ENCODE measurements around the gene ITPKB.
"Not testable (repeated sequence)": the region's sequence is repeated elsewhere in the genome, so short reads cannot be mapped to it uniquely, and the experiment has no call there.

Gene ITPKB

DNA sequence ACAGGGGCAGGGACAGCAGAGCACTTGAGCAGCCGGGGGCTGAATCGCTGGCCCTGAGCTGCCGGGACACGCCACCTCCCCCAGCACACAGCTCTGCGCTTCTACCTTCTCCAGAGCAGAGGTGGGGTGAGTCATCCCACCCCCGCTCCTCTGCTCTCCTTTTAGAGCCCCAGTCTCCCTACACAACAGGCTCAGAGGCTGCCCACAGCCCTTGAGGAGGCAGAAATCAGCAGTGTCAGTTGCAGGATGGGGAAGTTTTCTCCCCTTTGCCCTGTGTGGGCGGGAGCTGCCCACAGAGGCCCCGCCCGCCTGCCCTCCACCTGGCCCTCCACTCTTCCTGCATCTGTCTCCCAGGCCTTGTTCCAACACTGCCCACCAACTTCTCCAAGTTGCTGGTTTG, 95.9 kb downstream of the ITPKB start:
- DNase-seq (ENCODE audit: extremely low read depth in 1 of 2, low read depth in 1 of 2) = peak; percentile 42 to 44

DNA sequence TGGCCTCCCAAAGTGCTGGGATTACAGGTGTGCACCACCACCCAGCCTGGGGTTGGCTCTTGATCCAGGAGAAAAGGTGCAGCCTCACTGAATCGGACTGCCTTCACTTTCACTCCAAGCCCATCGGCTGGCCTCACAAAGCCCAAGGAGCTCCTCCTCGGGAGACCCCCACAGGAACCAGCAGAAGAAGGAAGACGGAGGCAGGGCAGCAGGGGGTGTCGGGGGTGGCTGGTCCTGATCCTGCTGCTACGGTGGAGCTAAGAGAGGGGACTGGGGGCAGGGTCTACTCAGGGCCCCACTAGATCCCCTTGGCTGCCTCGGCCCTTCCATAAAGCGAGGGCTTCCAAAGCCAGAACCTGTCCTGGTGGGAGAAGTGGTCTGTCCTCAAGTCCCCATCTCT, 96.7 kb downstream of the ITPKB start:
- DNase-seq (ENCODE audit: extremely low read depth in 1 of 2, low read depth in 1 of 2) = no peak

- DNase-seq (ENCODE audit: extremely low read depth in 1 of 2, low read depth in 1 of 2) = no peak
Measured at GRCh38 chr1:226641671-226642231, 97.3 kb downstream of the ITPKB start.

DNA sequence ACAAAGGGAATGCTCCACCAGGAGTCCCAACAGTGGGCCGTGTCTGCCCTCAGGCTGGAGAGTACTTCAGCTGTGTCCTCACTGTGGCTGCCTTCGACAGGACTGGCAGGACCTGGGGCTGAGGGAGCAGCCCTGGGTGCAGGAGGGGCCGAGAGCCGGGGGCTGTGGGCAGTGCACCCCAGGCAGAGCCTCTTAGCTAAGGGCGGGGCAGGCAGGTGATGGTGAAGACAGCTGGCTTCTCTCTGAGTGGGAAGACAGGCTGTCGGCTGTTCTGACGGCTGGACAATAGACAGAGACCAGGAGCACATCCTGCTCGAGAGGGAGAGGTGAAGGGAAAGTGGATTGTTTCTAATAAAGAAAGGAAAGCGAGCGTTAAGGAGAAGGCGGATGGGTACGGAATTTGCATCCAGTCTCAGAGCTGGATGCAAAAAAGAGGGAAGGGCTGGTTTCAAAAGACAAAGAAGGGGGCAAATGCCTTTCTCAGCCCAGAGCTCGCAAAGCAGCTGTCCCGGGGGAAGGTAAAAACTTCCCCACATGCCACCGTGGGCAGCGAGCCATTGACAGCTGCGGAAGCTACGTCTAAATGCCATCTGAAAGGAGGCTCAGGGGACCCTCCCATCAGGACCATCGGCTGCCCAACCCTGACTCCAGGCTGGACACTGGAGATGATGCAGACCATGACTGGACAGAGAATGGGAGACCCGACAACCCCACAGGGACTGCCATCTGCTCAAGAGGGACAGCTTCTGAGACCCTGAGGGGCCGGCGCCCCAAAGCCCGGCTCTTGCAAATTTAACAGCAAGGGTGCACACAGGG, 98.6 kb downstream of the ITPKB start:
- no peak for DNase-seq (ENCODE audit: extremely low read depth in 1 of 2, low read depth in 1 of 2)

DNA sequence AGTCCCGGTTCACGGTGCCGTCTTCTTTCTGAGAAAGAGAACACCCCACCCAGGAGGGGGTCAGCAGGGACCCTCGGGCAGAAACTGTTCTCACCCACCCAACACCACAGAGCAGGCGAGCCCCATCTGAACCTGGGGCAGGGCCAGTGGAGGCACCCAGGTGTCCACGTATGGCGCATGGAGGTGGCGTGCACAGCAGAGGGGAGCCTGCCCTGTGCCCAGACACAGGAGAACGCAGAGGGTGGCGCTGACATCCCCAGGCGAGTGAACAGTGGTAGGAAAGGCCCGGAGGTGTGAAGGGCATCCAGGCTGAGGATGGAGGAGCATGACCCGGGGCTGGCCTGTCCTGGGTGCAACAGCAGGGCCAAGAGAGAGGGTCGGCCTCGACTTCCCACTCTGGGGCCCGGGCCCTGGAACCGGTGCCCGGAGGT, 99.4 kb downstream of the ITPKB start:
- DNase-seq (ENCODE audit: extremely low read depth in 1 of 2, low read depth in 1 of 2) = no peak

GRCh38 chr1:226639206-226639605, 99.9 kb downstream of the ITPKB start:
- DNase-seq (ENCODE audit: extremely low read depth in 1 of 2, low read depth in 1 of 2) = not testable (repeated sequence)

GRCh38 chr1:226638608-226639007, 100.5 kb downstream of the ITPKB start:
- DNase-seq (ENCODE audit: extremely low read depth in 1 of 2, low read depth in 1 of 2) = no peak

DNA sequence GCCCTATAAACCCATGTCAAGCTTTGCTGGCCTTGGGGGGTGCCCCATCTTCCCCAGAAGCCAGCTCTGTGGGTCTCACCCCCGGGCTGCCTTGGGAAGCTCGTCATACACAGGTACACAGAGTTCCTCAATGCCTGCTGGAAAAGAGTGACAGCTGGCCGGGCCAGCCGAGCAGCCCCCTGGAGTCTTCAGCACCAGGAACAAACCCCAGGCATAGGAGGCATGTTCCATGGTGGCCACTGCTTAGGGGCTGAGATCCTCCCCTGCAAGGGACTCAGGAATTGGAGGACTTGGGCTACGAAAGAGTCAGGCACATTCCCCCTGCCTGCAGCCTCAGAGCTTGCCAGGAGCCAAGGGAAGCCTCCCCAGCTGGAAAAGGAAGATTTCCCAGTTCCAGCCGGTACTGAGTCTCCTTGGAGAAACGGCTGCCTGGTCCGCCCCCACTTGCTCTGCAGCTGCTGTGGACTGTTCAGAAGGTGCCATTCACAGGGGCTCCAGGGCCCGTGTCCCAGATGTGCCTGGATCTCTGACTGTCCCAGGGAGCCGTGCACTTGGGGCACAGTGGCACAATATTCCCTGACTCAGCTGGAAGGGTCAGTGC, 101.0 kb downstream of the ITPKB start:
- DNase-seq (ENCODE audit: extremely low read depth in 1 of 2, low read depth in 1 of 2) = no peak

- DNase-seq (ENCODE audit: extremely low read depth in 1 of 2, low read depth in 1 of 2) = no peak
Measured at GRCh38 chr1:226637147-226637935, 101.7 kb downstream of the ITPKB start.

- DNase-seq (ENCODE audit: extremely low read depth in 1 of 2, low read depth in 1 of 2) = no peak
Measured at GRCh38 chr1:226636847-226637096, 102.3 kb downstream of the ITPKB start.

GRCh38 chr1:226635456-226635941, 103.6 kb downstream of the ITPKB start:
- peak in 1 of 2 donors; percentile 24 for DNase-seq (ENCODE audit: extremely low read depth in 1 of 2, low read depth in 1 of 2)

DNA sequence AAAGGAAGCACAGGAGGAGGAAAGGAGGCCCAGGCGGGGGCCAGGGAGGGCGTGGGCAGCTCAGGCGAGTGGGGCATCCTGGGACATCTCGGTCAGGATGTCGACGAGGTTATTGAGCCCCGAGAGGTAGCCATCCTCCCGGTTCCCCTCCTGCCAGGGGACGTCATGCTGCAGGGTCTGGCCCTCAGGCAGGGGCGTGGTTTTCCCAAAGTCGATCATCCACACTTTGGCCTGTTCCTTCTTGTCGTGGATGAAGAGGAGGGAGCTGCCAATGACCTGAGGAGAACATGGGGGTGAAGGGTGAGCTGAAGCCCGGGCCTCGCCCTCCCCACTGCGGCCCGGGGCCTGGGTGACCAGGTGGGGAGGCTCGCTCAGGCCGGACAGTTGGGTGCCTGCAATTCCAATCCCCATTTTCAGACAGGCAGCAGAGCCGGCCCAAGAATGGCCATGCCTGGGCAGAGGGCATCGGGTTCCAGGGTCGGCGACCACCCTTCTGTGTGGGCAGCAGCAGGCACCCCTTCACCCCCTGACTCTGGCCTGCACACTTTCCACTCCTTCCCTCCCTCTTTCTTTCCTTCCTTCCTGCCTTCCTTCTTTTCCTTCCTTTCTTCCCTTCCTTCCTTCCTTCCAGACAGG, 104.4 kb downstream of the ITPKB start:
- DNase-seq (ENCODE audit: extremely low read depth in 1 of 2, low read depth in 1 of 2) = no peak

GRCh38 chr1:226634166-226634588, 104.9 kb downstream of the ITPKB start:
- DNase-seq (ENCODE audit: extremely low read depth in 1 of 2, low read depth in 1 of 2) = peak; percentile 60 to 75

- no peak for DNase-seq (ENCODE audit: extremely low read depth in 1 of 2, low read depth in 1 of 2)
Measured at GRCh38 chr1:226633541-226634165, 105.4 kb downstream of the ITPKB start.

- DNase-seq (ENCODE audit: extremely low read depth in 1 of 2, low read depth in 1 of 2) = no peak
Measured at GRCh38 chr1:226632922-226633351, 106.1 kb downstream of the ITPKB start.

DNA sequence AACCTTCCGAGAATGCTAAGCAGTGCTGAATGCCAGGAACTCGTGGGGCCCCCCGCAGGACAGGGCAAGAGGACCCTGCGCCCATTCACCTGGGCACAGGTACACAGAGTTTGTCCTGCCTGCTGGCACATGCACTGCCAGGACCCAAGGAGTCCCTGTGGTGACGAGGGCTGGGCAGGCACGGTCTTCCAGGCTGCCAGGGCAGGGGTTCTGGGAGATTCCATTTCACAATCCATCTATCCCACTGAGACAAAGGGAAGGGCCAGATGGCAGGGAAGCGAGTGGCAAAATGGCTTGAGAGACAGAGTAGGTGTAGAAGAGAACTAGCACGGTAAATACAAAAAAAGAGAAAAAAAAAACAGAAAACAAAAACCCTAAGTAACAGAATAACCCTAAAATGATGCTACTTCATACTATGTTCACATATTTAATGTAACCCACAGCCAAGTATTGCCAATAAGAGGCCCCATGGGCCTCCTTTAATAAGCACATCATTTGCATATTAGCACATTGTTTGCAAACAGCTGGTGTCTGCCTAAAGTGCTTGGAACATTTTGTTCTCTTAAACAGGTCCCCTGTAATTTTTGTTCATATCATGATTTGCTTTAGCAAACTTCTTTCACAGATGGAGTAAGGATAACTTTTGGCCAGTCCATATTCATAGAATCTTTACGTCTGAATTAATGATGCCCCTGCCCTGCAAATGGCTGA, 106.8 kb downstream of the ITPKB start:
- no peak for DNase-seq (ENCODE audit: extremely low read depth in 1 of 2, low read depth in 1 of 2)

DNA sequence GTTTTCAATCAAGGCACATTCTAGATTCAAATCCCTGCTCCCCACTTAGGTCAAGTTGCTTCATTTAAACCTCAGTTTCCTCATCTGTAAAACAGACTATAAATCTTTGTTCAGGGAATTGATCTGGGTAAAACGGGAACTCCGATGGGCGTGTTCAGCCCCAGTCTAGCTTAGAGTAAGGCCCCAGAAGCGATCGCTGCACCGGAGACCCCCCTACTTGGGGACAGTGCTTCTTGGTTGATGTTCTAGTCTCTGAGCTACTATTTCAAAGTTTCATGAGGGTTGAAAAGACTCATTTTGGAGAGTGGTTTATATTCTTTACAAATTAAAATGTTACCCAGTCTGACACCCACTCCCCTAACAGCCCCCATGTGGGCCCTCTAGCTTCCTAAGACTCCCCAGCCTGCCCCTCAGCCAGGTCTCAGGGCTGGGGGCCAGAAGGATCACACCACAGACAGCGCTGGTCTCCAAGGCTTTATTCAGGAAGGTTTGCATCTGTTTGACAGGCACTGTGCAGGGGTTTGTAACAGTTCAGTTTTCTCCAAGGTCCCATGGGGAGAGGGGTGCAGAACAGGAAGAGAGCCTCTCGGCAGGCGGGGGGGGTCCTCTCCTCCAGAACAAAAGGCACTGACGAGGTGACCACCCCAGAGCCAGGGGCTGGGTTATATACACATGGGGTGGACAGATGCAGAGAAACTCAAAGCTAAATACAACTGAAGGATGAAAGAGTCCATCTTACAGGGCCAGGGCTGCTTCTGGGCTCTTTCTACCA, 107.7 kb downstream of the ITPKB start:
- DNase-seq (ENCODE audit: extremely low read depth in 1 of 2, low read depth in 1 of 2) = no peak

DNA sequence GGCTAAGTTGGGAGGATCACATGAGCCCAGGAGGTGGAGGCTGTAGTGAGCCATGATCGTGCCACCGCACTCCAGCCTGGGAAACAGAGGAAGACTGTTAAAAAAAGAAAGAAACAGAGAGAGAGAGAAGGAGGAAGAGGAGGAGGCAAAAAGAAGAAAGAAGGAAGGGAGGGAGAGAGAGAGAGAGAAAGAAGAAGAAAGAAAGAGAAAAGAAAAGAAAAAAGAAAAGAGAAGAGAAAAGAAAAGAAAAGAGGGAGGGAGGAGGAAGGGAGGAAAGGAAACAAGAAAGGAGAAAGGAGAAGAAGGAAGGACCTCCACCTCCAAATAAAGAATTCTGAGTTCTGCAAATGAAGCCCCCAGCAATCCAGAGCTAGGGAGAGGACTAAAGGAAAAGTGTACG, 108.5 kb downstream of the ITPKB start:
- DNase-seq (ENCODE audit: extremely low read depth in 1 of 2, low read depth in 1 of 2) = no peak

GRCh38 chr1:226629896-226630550, 109.1 kb downstream of the ITPKB start:
- no peak for DNase-seq (ENCODE audit: extremely low read depth in 1 of 2, low read depth in 1 of 2)

All from activated CD8-positive, alpha-beta memory T cell treated with anti-CD3 and anti-CD28 coated beads for 1 hour (primary cell).